ENCODE data around the gene TOP3B. TPM values are rescaled to one million over a fixed set of nuclear protein-coding genes. Genes with fewer than 3 reads are reported as not detected.
"Not testable (repeated sequence)": the region's sequence is repeated elsewhere in the genome, so short reads cannot be mapped to it uniquely, and the experiment has no call there.

The TOP3B gene
- total RNA-seq, 4 donors from 2014 or later = 8.2 to 15.7 (median 14.2) TPM

GRCh38 chr22:21943571-21944448 is 38.8 kb downstream of the TOP3B start:
- no peak for DNase-seq
- Histone ChIP-seq H3K4me1 (peaks cover 69 to 93% of the 10 kb centered on the region in 2 donors), H3K9me3 (no peaks in the 10 kb centered on the region), H3K27me3 (no peaks in the 10 kb centered on the region), H3K27ac (peak overlapping the region; percentile 73 to 90 (median 84)), H3K4me3 (no peak overlapping the region), H3K36me3 (peaks cover 0 to 12% of the 10 kb centered on the region in 2 donors)
- TF ChIP-seq POLR2A (IDR thresholded peaks at IDR 0.05) = no peak
- no peak for TF ChIP-seq CTCF (IDR thresholded peaks at IDR 0.05 in 4 of 5, conservative IDR thresholded peaks at IDR 0.05 in 1 of 5)
- in situ Hi-C loops (cut with MboI; ENCODE audit: low sequenced_read_pairs in 4 of 4) (loop anchor here in 2 of 4 donors (10.0 kb wide), 1 partner anchor 229 kb away; no protein-coding TSS in a partner anchor), intact Hi-C loops (cut with DNase I; ENCODE audit: low total_unique reads) (no loop called here)
- no peak for ATAC-seq

GRCh38 chr22:21942407-21943343 is 39.9 kb downstream of the TOP3B start:
- ATAC-seq (peak; percentile 20 to 49), DNase-seq (peak; percentile 54 to 72)
- Histone ChIP-seq H3K27ac (peak overlapping the region; percentile 73 to 90 (median 84)), H3K4me1 (peaks cover 69 to 88% of the 10 kb centered on the region in 2 donors), H3K27me3 (no peaks in the 10 kb centered on the region), H3K4me3 (no peak overlapping the region), H3K9me3 (no peaks in the 10 kb centered on the region), H3K36me3 (peaks cover 0 to 12% of the 10 kb centered on the region in 2 donors)
- intact Hi-C loops (cut with DNase I; ENCODE audit: low total_unique reads) (no loop called here), in situ Hi-C loops (cut with MboI; ENCODE audit: low sequenced_read_pairs in 4 of 4) (loop anchor here in 2 of 4 donors (10.0 kb wide), 1 partner anchor 228 kb away; no protein-coding TSS in a partner anchor)
- TF ChIP-seq POLR2A (IDR thresholded peaks at IDR 0.05) = no peak
- TF ChIP-seq CTCF (IDR thresholded peaks at IDR 0.05 in 4 of 5, conservative IDR thresholded peaks at IDR 0.05 in 1 of 5) = no peak

- ATAC-seq (no peak), DNase-seq (no peak)
- Histone ChIP-seq H3K27me3 (no peaks in the 10 kb centered on the region), H3K9me3 (no peaks in the 10 kb centered on the region), H3K27ac (peak overlapping the region; percentile 73 to 90 (median 84)), H3K4me1 (peaks cover 74 to 88% of the 10 kb centered on the region in 2 donors), H3K4me3 (no peak overlapping the region), H3K36me3 (peaks cover 0 to 12% of the 10 kb centered on the region in 2 donors)
- intact Hi-C loops (cut with DNase I; ENCODE audit: low total_unique reads) (no loop called here), in situ Hi-C loops (cut with MboI; ENCODE audit: low sequenced_read_pairs in 4 of 4) (loop anchor here in 2 of 4 donors (10.0 kb wide), 1 partner anchor 227 kb away; no protein-coding TSS in a partner anchor)
- no peak for TF ChIP-seq POLR2A (IDR thresholded peaks at IDR 0.05)
- no peak for TF ChIP-seq CTCF (IDR thresholded peaks at IDR 0.05 in 4 of 5, conservative IDR thresholded peaks at IDR 0.05 in 1 of 5)
Observed at GRCh38 chr22:21941921-21942320, 40.7 kb downstream of the TOP3B start.

GRCh38 chr22:21940521-21940920 is 42.1 kb downstream of the TOP3B start:
- peaks cover 0 to 8% of the 10 kb centered on the region in 2 donors for H3K36me3 ChIP-seq
- in situ Hi-C loops (cut with MboI; ENCODE audit: low sequenced_read_pairs in 4 of 4) = loop anchor here in 2 of 4 donors (10.0 kb wide), 1 partner anchor 226 kb away; no protein-coding TSS in a partner anchor
- peak overlapping the region; percentile 79 to 90 (median 86) for H3K27ac ChIP-seq

GRCh38 chr22:21939935-21940334 is 42.7 kb downstream of the TOP3B start:
- in situ Hi-C loops (cut with MboI; ENCODE audit: low sequenced_read_pairs in 4 of 4) = loop anchor here (5.0 to 10.0 kb wide), 2 partner anchors 225 to 228 kb away; no protein-coding TSS in a partner anchor
- H3K4me1 ChIP-seq = peaks cover 70 to 76% of the 10 kb centered on the region in 2 donors
- not testable (repeated sequence) for H3K27me3 ChIP-seq, H3K4me3 ChIP-seq, DNase-seq, H3K36me3 ChIP-seq, H3K9me3 ChIP-seq, ATAC-seq
- H3K27ac ChIP-seq = peak overlapping the region; percentile 79 to 90 (median 86)
- intact Hi-C loops (cut with DNase I; ENCODE audit: low total_unique reads) = loop anchor here (5.0 to 10.0 kb wide), 3 partner anchors 73 to 273 kb away; partner anchors contain the start of genes MAPK1 and PPIL2

More at GRCh38 chr22:21940521-21940920, 42.1 kb downstream of the TOP3B start:
- Histone ChIP-seq H3K4me1 (peaks cover 73 to 82% of the 10 kb centered on the region in 2 donors), H3K9me3 (no peaks in the 10 kb centered on the region), H3K27me3 (no peaks in the 10 kb centered on the region), H3K4me3 (no peak overlapping the region)
- no peak for DNase-seq
- no peak for ATAC-seq
- TF ChIP-seq POLR2A (IDR thresholded peaks at IDR 0.05) (no peak), CTCF (IDR thresholded peaks at IDR 0.05 in 4 of 5, conservative IDR thresholded peaks at IDR 0.05 in 1 of 5) (no peak)
- intact Hi-C loops (cut with DNase I; ENCODE audit: low total_unique reads) = no loop called here

Measured in gastrocnemius medialis (tissue), 4 donors.